Body of pancreas (tissue), 4 donors: ENCODE measurements around the gene KCNJ3.

Source experiments
- CTCF ChIP-seq, 7 experiments: fragments of 450-650 bp in 4 of 7; fragments of 200-600 bp in 3 of 7; sonication (generic) in 3 of 7; IDR thresholded peaks; one replicate each; pipeline ENCODE4 v1.5.1; 2016 to 2019; ENCODE audit warnings: antibody characterized with exemption in 7 of 7
- POLR2A ChIP-seq, 3 donors: fragments of 450-650 bp; IDR thresholded peaks; one replicate each; pipeline ENCODE4 v1.6.1; 2016; ENCODE audit warnings: antibody characterized with exemption in 3 of 3, mild to moderate bottlenecking in 2 of 3

- no peak for TF ChIP-seq CTCF (IDR thresholded peaks at IDR 0.05)
- TF ChIP-seq POLR2A (IDR thresholded peaks at IDR 0.05): no peak
Observed at GRCh38 chr2:154882725-154883124, 184.2 kb downstream of the KCNJ3 start.
